HepG2 (cell line): Measurements from ENCODE around the gene CD70. TPM values are rescaled to one million over a fixed set of nuclear protein-coding genes. Genes with fewer than 3 reads are reported as not detected.

Experiments
- ATAC-seq: fragments of 200-7000 bp; cut with Tn5 transposase; 3 replicates; pipeline ENCODE4 v1.9.1; 2020; ENCODE audit warnings: mild to moderate bottlenecking, moderate library complexity
- BruUV-seq: library from RNA; stranded (reverse); fragments of 400-500 nt; replicated peaks from 2 replicates; lab custom pipeline; 2021; lab: Mats Ljungman, UMichigan
- CTCF ChIA-PET: fragments of 300-600 bp; formaldehyde crosslinking; extraction: SDS; loops from one replicate; lab custom pipeline; 2021; ENCODE audit warnings: low total read pairs, inconsistent platforms, low intra/inter-chr PET ratio; lab: Yijun Ruan, JAX
- POLR2A ChIA-PET: fragments of 350-600 bp; sonication (Branson Sonifier 250); formaldehyde crosslinking; loops from one replicate; lab custom pipeline; 2020; ENCODE audit warnings: antibody characterized with exemption, inconsistent platforms; lab: Yijun Ruan, JAX
- DNase-seq: peaks from one replicate; pipeline ENCODE4 v3.0.0-alpha.2; 2015; ENCODE audit warnings: low spot score
- FAIRE-seq: peaks from 3 replicates; lab custom pipeline; 2011; peaks lifted over from hg19 to GRCh38; lab: Jason Lieb, UNC
- H2AFZ ChIP-seq: one replicate; pipeline ENCODE4 v1.6.1; 2011; ENCODE audit warnings: low read length, inconsistent platforms
- H3K27ac ChIP-seq: fragments of 300-600 bp; 3 replicates; pipeline ENCODE4 v1.8.0; 2011; ENCODE audit warnings: mixed run types, mild to moderate bottlenecking, mixed read lengths, low read length, inconsistent platforms; ENCODE audit not compliant: insufficient read depth; ENCODE audit errors: extremely low read length
- H3K27me3 ChIP-seq, 2 experiments: fragments of 200-600 bp in 1 of 2; 2 replicates in 1 of 2; 3 replicates in 1 of 2; pipeline versions ENCODE4 v1.6.0 to v1.8.0; 2011; ENCODE audit warnings: low read length in 2 of 2, mild to moderate bottlenecking in 2 of 2, moderate library complexity in 2 of 2, inconsistent platforms in 1 of 2; ENCODE audit not compliant: insufficient read depth in 2 of 2, control insufficient read depth in 1 of 2
- H3K36me3 ChIP-seq, 2 experiments: fragments of 200-600 bp in 1 of 2; replicated peaks in 1 of 2; 2 replicates in 1 of 2; 3 replicates in 1 of 2; pipeline versions ENCODE4 v1.5.1 to v1.8.0; 2011; ENCODE audit warnings: low read length in 2 of 2, inconsistent platforms in 1 of 2; ENCODE audit not compliant: insufficient read depth in 2 of 2, control insufficient read depth in 1 of 2
- H3K4me1 ChIP-seq: 2 replicates; pipeline ENCODE4 v1.5.1; 2012; ENCODE audit warnings: low read length, inconsistent platforms; ENCODE audit not compliant: insufficient read depth
- H3K4me2 ChIP-seq: 2 replicates; pipeline ENCODE4 v1.6.0; 2011; ENCODE audit warnings: low read depth, low read length, inconsistent platforms
- H3K4me3 ChIP-seq, 3 experiments: fragments of 200-600 bp in 1 of 3; sonication (generic), shearing (Covaris generic) in 1 of 3; replicated peaks in 1 of 3; 2 replicates each; pipeline ENCODE4 v1.5.1; 2011 to 2016; ENCODE audit warnings: low read length in 3 of 3, inconsistent platforms in 2 of 3, low read depth in 2 of 3, mild to moderate bottlenecking in 2 of 3, control low read depth in 1 of 3, mixed read lengths in 1 of 3; ENCODE audit not compliant: insufficient read depth in 1 of 3
- H3K79me2 ChIP-seq: one replicate; pipeline ENCODE4 v1.6.1; 2011; ENCODE audit warnings: low read length, inconsistent platforms; ENCODE audit not compliant: insufficient read depth
- H3K9ac ChIP-seq: 2 replicates; pipeline ENCODE4 v1.6.0; 2011; ENCODE audit warnings: mild to moderate bottlenecking, low read depth, low read length, inconsistent platforms; ENCODE audit not compliant: insufficient read depth
- H3K9me3 ChIP-seq: 2 replicates; pipeline ENCODE4 v1.5.1; 2012; ENCODE audit warnings: mild to moderate bottlenecking, low read length
- H4K20me1 ChIP-seq: 2 replicates; pipeline ENCODE4 v1.6.0; 2011; ENCODE audit warnings: inconsistent platforms, mild to moderate bottlenecking, low read length, moderate library complexity; ENCODE audit not compliant: insufficient read depth
- AFF4 ChIP-seq: sonication (generic); formaldehyde crosslinking; IDR thresholded peaks from 2 replicates; pipeline ENCODE4 v1.4.0; 2020; ENCODE audit warnings: missing genetic modification reagents
- CTCF ChIP-seq: sonication (generic); formaldehyde crosslinking; IDR thresholded peaks from 2 replicates; pipeline ENCODE4 v1.5.0; 2020; ENCODE audit warnings: mild to moderate bottlenecking, missing genetic modification reagents, moderate library complexity
- DPF2 ChIP-seq: sonication (generic); formaldehyde crosslinking; IDR thresholded peaks from 2 replicates; pipeline ENCODE4 v1.4.0; 2020; ENCODE audit warnings: mild to moderate bottlenecking, low read depth, missing genetic modification reagents, borderline replicate concordance
- GABPB1 ChIP-seq: IDR thresholded peaks from 2 replicates; pipeline ENCODE4 v1.6.1; 2016; ENCODE audit warnings: mild to moderate bottlenecking, missing genetic modification reagents, moderate library complexity, missing compliant biosample characterization
- GPBP1L1 ChIP-seq: sonication (generic); formaldehyde crosslinking; IDR thresholded peaks from 2 replicates; pipeline ENCODE4 v1.5.0; 2020; ENCODE audit warnings: mild to moderate bottlenecking, missing genetic modification reagents
- NFE2L1 ChIP-seq: sonication (generic); formaldehyde crosslinking; IDR thresholded peaks from 2 replicates; pipeline ENCODE4 v1.4.0; 2020; ENCODE audit warnings: missing genetic modification reagents, mild to moderate bottlenecking, borderline replicate concordance
- NFIB ChIP-seq: sonication (generic); formaldehyde crosslinking; IDR thresholded peaks from 2 replicates; pipeline ENCODE4 v1.9.0; 2021; ENCODE audit warnings: missing genetic modification reagents, mild to moderate bottlenecking, borderline replicate concordance
- PLSCR1 ChIP-seq: sonication (generic); formaldehyde crosslinking; IDR thresholded peaks from 2 replicates; pipeline ENCODE4 v1.5.0; 2020; ENCODE audit warnings: missing genetic modification reagents, mild to moderate bottlenecking, borderline replicate concordance
- RXRB ChIP-seq: IDR thresholded peaks from 2 replicates; pipeline ENCODE4 v1.6.1; 2016; ENCODE audit warnings: borderline replicate concordance, missing genetic modification reagents, missing compliant biosample characterization
- SRY ChIP-seq: sonication (generic); formaldehyde crosslinking; IDR thresholded peaks from 2 replicates; pipeline ENCODE4 v1.8.0; 2022; ENCODE audit warnings: mild to moderate bottlenecking, missing genetic modification reagents
- TBP ChIP-seq: sonication (generic); formaldehyde crosslinking; IDR thresholded peaks from 2 replicates; pipeline ENCODE4 v1.5.0; 2020; ENCODE audit warnings: missing genetic modification reagents
- ZNF34 ChIP-seq: sonication (generic); formaldehyde crosslinking; IDR thresholded peaks from 2 replicates; pipeline ENCODE4 v1.4.0; 2020; ENCODE audit warnings: mild to moderate bottlenecking, missing genetic modification reagents, borderline replicate concordance
- ZNF569 ChIP-seq: sonication (generic); formaldehyde crosslinking; IDR thresholded peaks from 2 replicates; pipeline ENCODE4 v1.5.0; 2020; ENCODE audit warnings: mild to moderate bottlenecking, missing genetic modification reagents, moderate library complexity, borderline replicate concordance
- ZNF674 ChIP-seq: sonication (generic); formaldehyde crosslinking; IDR thresholded peaks from 2 replicates; pipeline ENCODE4 v1.5.0; 2020; ENCODE audit warnings: low read depth, mild to moderate bottlenecking, missing genetic modification reagents
- ZSCAN5A ChIP-seq: sonication (generic); formaldehyde crosslinking; IDR thresholded peaks from 2 replicates; pipeline ENCODE4 v1.8.0; 2022; ENCODE audit warnings: mild to moderate bottlenecking, missing genetic modification reagents, borderline replicate concordance
- WGBS: methylation state at CpG from one replicate; pipeline ENCODE4 v1.1.6; 2017; ENCODE audit warnings: low lambda C conversion rate; 5-methylcytosine and 5-hydroxymethylcytosine counted together
- in situ Hi-C: cut with HindIII; loops from 2 replicates; pipeline ENCODE4 v1.10.0; 2017; ENCODE audit warnings: low pct_unique_long_range_greater_than_20kb; ENCODE audit not compliant: extremely low pct_ligation_motif_present
- intact Hi-C: fragments of 100-400 bp; cut with micrococcal nuclease; formaldehyde crosslinking; loops from one replicate; pipeline ENCODE4 v1.10.0; 2022; ENCODE audit not compliant: unreplicated experiment
- polyA plus RNA-seq, 8 experiments: library from polyadenylated mRNA; depleted of rRNA in 3 of 8; stranded (reverse) in 7 of 8; unstranded in 1 of 8; fragments of >200 nt; fragmentation: Illumina TruSeq in 4 of 8; extraction: Trizol in 4 of 8; gene quantifications; 2 replicates each; pipeline versions ENCODE4 v1.2.1 to v1.2.3, GENCODE V29; 2011 to 2016; ENCODE audit warnings: low read depth in 4 of 8, missing spikeins in 1 of 8, mixed read lengths in 1 of 8; ENCODE audit not compliant: insufficient read depth in 1 of 8
- total RNA-seq, 5 experiments: library from RNA; depleted of rRNA; stranded (reverse); fragments of >200 nt; fragmentation: Illumina TruSeq; extraction: Trizol; gene quantifications; 2 replicates each; pipeline ENCODE4 v1.2.3, GENCODE V29; 2016; ENCODE audit warnings: low read depth in 1 of 5

Gene CD70
- total and polyA plus RNA-seq, 2 of the 13 experiments (the other 11 are each of a cell fraction or from before 2014, with no cell fraction given) = 0.13 TPM; not detected in 1

- Histone ChIP-seq H3K4me3 (no peak overlapping the region), H3K4me1 (peaks cover 10% of the 10 kb centered on the region; the same call in 1 of the 2 replicates), H4K20me1 (no peaks in the 10 kb centered on the region), H3K9me3 (peaks cover 2% of the 10 kb centered on the region; the same call in 1 of the 2 replicates), H3K4me2 (no peak overlapping the region), H2AFZ (no peak overlapping the region), H3K36me3 (no peaks in the 10 kb centered on the region), H3K9ac (no peak overlapping the region), H3K27ac (no peak overlapping the region), H3K27me3 (peaks cover 0 to 20% of the 10 kb centered on the region in 2 experiments; a peak in 2 of 5 replicates), H3K79me2 (no peaks in the 10 kb centered on the region)
- WGBS = 10% methylated on average over 1 of the region's 1 CpG
- CTCF ChIA-PET = no interaction called here
- intact Hi-C loops = no loop called here
- ATAC-seq = no peak
- no peak for DNase-seq
- POLR2A ChIA-PET = no interaction called here
- no TSS peak for BruUV-seq
- in situ Hi-C loops = no loop called here
- TF ChIP-seq AFF4 (CRISPR knock-in tag) (no peak), ZSCAN5A (CRISPR knock-in tag) (no peak), NFE2L1 (CRISPR knock-in tag) (no peak), TBP (CRISPR knock-in tag) (no peak), GABPB1 (CRISPR knock-in tag) (no peak), PLSCR1 (CRISPR knock-in tag) (no peak), ZNF34 (CRISPR knock-in tag) (no peak), SRY (CRISPR knock-in tag) (no peak), GPBP1L1 (CRISPR knock-in tag) (no peak), NFIB (CRISPR knock-in tag) (no peak), CTCF (CRISPR knock-in tag) (no peak), ZNF674 (CRISPR knock-in tag) (no peak), RXRB (no peak), DPF2 (CRISPR knock-in tag) (no peak), ZNF569 (no peak)
- FAIRE-seq = no peak
These were observed 17.6 kb downstream of the CD70 start for GRCh38 chr19:6573350-6573749.
